Measurements from ENCODE around the gene TUSC1.
"Not testable (repeated sequence)": the region's sequence is repeated elsewhere in the genome, so short reads cannot be mapped to it uniquely, and the experiment has no call there.

DNA sequence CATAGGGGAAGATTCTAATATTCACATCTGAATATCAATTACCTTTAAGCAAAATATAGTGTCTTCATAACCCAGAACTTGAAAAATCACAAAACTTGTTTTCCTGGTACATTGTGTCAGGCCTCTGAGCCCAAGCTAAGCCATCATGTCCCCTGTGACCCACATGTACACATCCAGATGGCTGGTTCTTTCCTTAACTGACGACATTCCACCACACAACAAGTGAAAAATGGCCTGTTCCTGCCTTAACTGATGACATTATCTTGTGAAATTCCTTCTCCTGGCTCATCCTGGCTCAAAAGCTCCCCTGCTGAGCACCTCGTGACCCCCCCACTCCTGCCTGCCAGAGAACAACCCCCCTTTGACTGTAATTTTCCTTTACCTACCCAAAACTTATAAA lies 2.4 kb downstream of the TUSC1 start:
- TF ChIP-seq, protein P1, sequence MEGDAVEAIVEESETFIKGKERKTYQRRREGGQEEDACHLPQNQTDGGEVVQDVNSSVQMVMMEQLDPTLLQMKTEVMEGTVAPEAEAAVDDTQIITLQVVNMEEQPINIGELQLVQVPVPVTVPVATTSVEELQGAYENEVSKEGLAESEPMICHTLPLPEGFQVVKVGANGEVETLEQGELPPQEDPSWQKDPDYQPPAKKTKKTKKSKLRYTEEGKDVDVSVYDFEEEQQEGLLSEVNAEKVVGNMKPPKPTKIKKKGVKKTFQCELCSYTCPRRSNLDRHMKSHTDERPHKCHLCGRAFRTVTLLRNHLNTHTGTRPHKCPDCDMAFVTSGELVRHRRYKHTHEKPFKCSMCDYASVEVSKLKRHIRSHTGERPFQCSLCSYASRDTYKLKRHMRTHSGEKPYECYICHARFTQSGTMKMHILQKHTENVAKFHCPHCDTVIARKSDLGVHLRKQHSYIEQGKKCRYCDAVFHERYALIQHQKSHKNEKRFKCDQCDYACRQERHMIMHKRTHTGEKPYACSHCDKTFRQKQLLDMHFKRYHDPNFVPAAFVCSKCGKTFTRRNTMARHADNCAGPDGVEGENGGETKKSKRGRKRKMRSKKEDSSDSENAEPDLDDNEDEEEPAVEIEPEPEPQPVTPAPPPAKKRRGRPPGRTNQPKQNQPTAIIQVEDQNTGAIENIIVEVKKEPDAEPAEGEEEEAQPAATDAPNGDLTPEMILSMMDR (conservative IDR thresholded peaks at IDR 0.05), result not testable (repeated sequence)
- not testable (repeated sequence) for TF ChIP-seq ZFX (IDR thresholded peaks at IDR 0.05)
